ENCODE results near the gene GDPD4.

DNA sequence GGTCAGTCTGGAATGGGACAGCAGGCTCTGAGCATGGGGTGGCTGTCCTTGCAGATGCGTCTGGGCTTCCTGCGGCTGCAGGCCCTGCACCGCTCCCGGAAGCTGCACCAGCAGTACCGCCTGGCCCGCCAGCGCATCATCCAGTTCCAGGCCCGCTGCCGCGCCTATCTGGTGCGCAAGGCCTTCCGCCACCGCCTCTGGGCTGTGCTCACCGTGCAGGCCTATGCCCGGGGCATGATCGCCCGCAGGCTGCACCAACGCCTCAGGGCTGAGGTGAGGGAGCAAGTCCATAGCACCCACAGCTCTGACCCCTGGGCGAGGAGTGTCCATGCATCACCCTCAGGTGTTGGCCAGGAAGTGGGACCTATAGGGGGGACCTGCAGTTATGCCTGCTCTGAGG is 121.8 kb downstream of the GDPD4 start:
- TF ChIP-seq CTCF (IDR thresholded peaks at IDR 0.05 in 8 of 11, conservative IDR thresholded peaks at IDR 0.05 in 3 of 11) (no peak), POLR2A (IDR thresholded peaks at IDR 0.05) (no peak)

All from spleen (tissue), 7 donors.